MM.1S (cell line): Measurements from ENCODE around the gene ACTL10.

Experiments used
- CTCF ChIP-seq: fragments of 300-600 bp; sonication (generic); IDR thresholded peaks from 2 replicates; pipeline ENCODE4 v1.5.1; 2016; ENCODE audit warnings: antibody characterized with exemption, low read length, mixed read lengths
- EZH2 ChIP-seq: fragments of 300-600 bp; sonication (generic); optimal IDR thresholded peaks from 2 replicates; pipeline ENCODE3; 2017; ENCODE audit warnings: low read depth, mild to moderate bottlenecking, antibody characterized with exemption, low read length, mixed read lengths
- EZH2phosphoT487 ChIP-seq: fragments of 300-600 bp; sonication (generic); IDR thresholded peaks from 2 replicates; pipeline ENCODE4 v1.6.1; 2018; ENCODE audit warnings: antibody characterized with exemption, low read length

GRCh38 chr20:33707668-33708067 is 40.9 kb downstream of the ACTL10 start:
- no peak for TF ChIP-seq CTCF
- no peak for TF ChIP-seq EZH2
- TF ChIP-seq EZH2phosphoT487, result no peak
